Measurements from ENCODE around the gene ZNF544. TPM values are rescaled to one million over a fixed set of nuclear protein-coding genes. Genes with fewer than 3 reads are reported as not detected.
A peak's percentile ranks its signal among the peaks of the same experiment; 100 is the strongest.

Gene ZNF544
- total and polyA plus RNA-seq, 2 donors: 28.0 to 37.1 TPM

DNA sequence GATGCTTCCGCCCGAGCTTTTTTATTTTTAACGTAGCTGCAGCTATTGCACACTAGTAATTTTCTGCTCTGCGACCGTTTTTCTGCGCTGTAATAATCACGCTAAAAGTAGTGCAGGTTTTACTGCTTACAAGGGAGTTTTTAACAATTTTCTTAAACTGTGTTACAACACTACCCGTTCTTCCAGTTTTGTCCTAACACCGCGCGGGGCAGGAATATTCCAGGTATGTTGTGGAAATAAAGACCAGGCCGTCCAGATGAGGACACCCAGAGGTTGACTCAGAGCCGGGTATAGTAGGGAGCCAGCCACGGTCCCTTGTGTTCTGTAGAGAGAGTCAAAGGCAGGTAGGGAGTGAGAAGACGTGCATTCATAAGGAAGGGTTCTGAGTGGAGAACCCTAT, 24.1 kb upstream of the ZNF544 start:
- Histone ChIP-seq H3K4me1 (ENCODE audit: control insufficient read depth in 2 of 2, insufficient read depth in 2 of 2, low read length in 2 of 2) (no peaks in the 10 kb centered on the region), H3K27me3 (ENCODE audit: control insufficient read depth in 2 of 2, insufficient read depth in 1 of 2, low read length in 1 of 2) (no peaks in the 10 kb centered on the region), H3K27ac (ENCODE audit: low read depth in 1 of 2, low read length in 1 of 2) (no peak overlapping the region), H3K4me3 (ENCODE audit: low read length in 2 of 2) (no peak overlapping the region), H3K9me3 (ENCODE audit: control insufficient read depth in 2 of 2, insufficient read depth in 1 of 2, low read length in 1 of 2) (peaks cover 56 to 85% of the 10 kb centered on the region in 2 donors), H3K36me3 (ENCODE audit: control insufficient read depth in 2 of 2, insufficient read depth in 2 of 2, low read length in 1 of 2) (peaks cover 28 to 43% of the 10 kb centered on the region in 2 donors)
- WGBS: 69% methylated on average over 15 of the region's 15 CpGs
- no peak for DNase-seq (ENCODE audit: low read depth in 6 of 9, low spot score in 9 of 9)

DNA sequence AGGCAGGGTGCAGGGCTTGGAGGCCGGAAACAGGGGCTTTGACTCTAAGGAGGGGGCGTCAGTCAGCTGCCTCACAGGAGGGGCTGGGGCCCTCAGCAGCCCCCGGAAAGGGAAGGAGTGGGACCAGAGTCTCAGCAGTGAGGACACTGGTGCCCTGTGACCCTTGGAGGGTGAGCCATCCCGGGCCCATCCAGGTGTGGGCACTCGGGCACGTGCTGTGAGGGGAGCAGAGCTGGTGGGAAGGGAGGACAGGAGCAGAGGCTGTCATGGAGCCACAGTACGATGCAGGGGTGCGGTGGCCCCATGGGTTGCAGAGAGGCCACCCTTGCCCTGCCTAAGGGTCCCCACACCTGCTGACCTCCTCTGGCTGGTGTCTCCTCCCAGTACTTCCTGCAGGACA, 19.1 kb upstream of the ZNF544 start:
- no peak overlapping the region for H3K4me3 ChIP-seq (ENCODE audit: low read length in 2 of 2)
- no peak overlapping the region for H3K27ac ChIP-seq (ENCODE audit: low read depth in 1 of 2, low read length in 1 of 2)
- H3K4me1 ChIP-seq (ENCODE audit: control insufficient read depth in 2 of 2, insufficient read depth in 2 of 2, low read length in 2 of 2): no peaks in the 10 kb centered on the region
- no peaks in the 10 kb centered on the region for H3K27me3 ChIP-seq (ENCODE audit: control insufficient read depth in 2 of 2, insufficient read depth in 1 of 2, low read length in 1 of 2)
- no peak for DNase-seq (ENCODE audit: low read depth in 6 of 9, low spot score in 9 of 9)
- H3K9me3 ChIP-seq (ENCODE audit: control insufficient read depth in 2 of 2, insufficient read depth in 1 of 2, low read length in 1 of 2): peaks cover 60 to 83% of the 10 kb centered on the region in 2 donors
- 97% methylated on average over 8 of the region's 8 CpGs for WGBS
- peaks cover 62 to 71% of the 10 kb centered on the region in 2 donors for H3K36me3 ChIP-seq (ENCODE audit: control insufficient read depth in 2 of 2, insufficient read depth in 2 of 2, low read length in 1 of 2)

DNA sequence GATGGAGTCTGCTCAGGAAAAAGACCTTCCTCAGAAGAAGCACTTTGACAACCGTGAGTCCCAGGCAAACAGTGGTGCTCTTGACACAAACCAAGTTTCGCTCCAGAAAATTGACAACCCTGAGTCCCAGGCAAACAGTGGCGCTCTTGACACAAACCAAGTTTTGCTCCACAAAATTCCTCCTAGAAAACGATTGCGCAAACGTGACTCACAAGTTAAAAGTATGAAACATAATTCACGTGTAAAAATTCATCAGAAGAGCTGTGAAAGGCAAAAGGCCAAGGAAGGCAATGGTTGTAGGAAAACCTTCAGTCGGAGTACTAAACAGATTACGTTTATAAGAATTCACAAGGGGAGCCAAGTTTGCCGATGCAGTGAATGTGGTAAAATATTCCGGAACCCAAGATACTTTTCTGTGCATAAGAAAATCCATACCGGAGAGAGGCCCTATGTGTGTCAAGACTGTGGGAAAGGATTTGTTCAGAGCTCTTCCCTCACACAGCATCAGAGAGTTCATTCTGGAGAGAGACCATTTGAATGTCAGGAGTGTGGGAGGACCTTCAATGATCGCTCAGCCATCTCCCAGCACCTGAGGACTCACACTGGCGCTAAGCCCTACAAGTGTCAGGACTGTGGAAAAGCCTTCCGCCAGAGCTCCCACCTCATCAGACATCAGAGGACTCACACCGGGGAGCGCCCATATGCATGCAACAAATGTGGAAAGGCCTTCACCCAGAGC, 16.2 kb upstream of the ZNF544 start:
- peaks cover 52 to 81% of the 10 kb centered on the region in 2 donors for H3K9me3 ChIP-seq (ENCODE audit: control insufficient read depth in 2 of 2, insufficient read depth in 1 of 2, low read length in 1 of 2)
- 98% methylated on average over 17 of the region's 17 CpGs for WGBS
- no peak overlapping the region for H3K4me3 ChIP-seq (ENCODE audit: low read length in 2 of 2)

DNA sequence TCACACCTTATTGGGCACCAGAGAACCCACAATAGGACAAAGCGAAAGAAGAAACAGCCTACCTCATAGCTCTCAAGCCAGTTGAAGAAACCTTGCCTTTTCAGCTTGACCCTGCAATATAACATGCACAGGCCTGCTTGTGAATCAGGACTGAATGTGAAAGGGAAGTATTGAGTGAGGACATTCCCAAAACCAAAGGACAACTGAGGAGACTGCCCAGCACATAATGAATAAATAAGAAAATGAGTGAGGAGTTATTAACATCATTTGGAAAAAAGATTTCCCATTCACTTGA, 15.7 kb upstream of the ZNF544 start:
- Histone ChIP-seq H3K9me3 (ENCODE audit: control insufficient read depth in 2 of 2, insufficient read depth in 1 of 2, low read length in 1 of 2) (peaks cover 50 to 81% of the 10 kb centered on the region in 2 donors), H3K27me3 (ENCODE audit: control insufficient read depth in 2 of 2, insufficient read depth in 1 of 2, low read length in 1 of 2) (no peaks in the 10 kb centered on the region), H3K27ac (ENCODE audit: low read depth in 1 of 2, low read length in 1 of 2) (no peak overlapping the region), H3K4me3 (ENCODE audit: low read length in 2 of 2) (no peak overlapping the region), H3K4me1 (ENCODE audit: control insufficient read depth in 2 of 2, insufficient read depth in 2 of 2, low read length in 2 of 2) (no peaks in the 10 kb centered on the region), H3K36me3 (ENCODE audit: control insufficient read depth in 2 of 2, insufficient read depth in 2 of 2, low read length in 1 of 2) (peaks cover 46 to 54% of the 10 kb centered on the region in 2 donors)
- WGBS: 93% methylated on average over 1 of the region's 1 CpG
- DNase-seq (ENCODE audit: low read depth in 6 of 9, low spot score in 9 of 9): no peak

More for the DNA sequence above, 16.2 kb upstream of the ZNF544 start:
- Histone ChIP-seq H3K27ac (ENCODE audit: low read depth in 1 of 2, low read length in 1 of 2) (no peak overlapping the region), H3K36me3 (ENCODE audit: control insufficient read depth in 2 of 2, insufficient read depth in 2 of 2, low read length in 1 of 2) (peaks cover 51 to 59% of the 10 kb centered on the region in 2 donors), H3K27me3 (ENCODE audit: control insufficient read depth in 2 of 2, insufficient read depth in 1 of 2, low read length in 1 of 2) (no peaks in the 10 kb centered on the region), H3K4me1 (ENCODE audit: control insufficient read depth in 2 of 2, insufficient read depth in 2 of 2, low read length in 2 of 2) (no peaks in the 10 kb centered on the region)
- no peak for DNase-seq (ENCODE audit: low read depth in 6 of 9, low spot score in 9 of 9)

DNA sequence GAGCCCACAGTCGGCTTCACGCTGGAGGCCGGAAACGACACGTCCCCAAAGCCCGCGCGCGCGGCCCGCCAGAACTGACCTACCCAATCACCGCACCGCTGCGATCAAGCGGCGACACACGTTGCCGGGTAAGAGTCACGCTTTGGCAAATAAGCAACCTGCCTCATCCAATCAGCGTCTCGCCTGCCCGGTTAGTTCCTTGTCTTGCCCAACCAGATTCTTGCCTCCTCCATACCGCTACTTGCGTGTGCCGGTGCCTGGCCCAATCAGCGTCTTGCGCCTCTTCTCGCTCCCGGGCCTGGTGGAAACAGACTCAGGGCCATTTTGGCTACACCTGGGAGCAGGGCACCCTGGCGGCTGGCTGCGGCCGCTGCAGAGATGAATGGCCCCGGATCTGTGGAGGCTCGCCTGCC, 11.6 kb upstream of the ZNF544 start:
- Histone ChIP-seq H3K4me3 (ENCODE audit: low read length in 2 of 2) (no peak overlapping the region), H3K27ac (ENCODE audit: low read depth in 1 of 2, low read length in 1 of 2) (no peak overlapping the region), H3K9me3 (ENCODE audit: control insufficient read depth in 2 of 2, insufficient read depth in 1 of 2, low read length in 1 of 2) (peaks cover 27 to 61% of the 10 kb centered on the region in 2 donors), H3K27me3 (ENCODE audit: control insufficient read depth in 2 of 2, insufficient read depth in 1 of 2, low read length in 1 of 2) (no peaks in the 10 kb centered on the region), H3K36me3 (ENCODE audit: control insufficient read depth in 2 of 2, insufficient read depth in 2 of 2, low read length in 1 of 2) (peaks cover 13 to 15% of the 10 kb centered on the region in 2 donors), H3K4me1 (ENCODE audit: control insufficient read depth in 2 of 2, insufficient read depth in 2 of 2, low read length in 2 of 2) (no peaks in the 10 kb centered on the region)
- DNase-seq (ENCODE audit: low read depth in 6 of 9, low spot score in 9 of 9): no peak
- 57% methylated on average over 34 of the region's 34 CpGs for WGBS

DNA sequence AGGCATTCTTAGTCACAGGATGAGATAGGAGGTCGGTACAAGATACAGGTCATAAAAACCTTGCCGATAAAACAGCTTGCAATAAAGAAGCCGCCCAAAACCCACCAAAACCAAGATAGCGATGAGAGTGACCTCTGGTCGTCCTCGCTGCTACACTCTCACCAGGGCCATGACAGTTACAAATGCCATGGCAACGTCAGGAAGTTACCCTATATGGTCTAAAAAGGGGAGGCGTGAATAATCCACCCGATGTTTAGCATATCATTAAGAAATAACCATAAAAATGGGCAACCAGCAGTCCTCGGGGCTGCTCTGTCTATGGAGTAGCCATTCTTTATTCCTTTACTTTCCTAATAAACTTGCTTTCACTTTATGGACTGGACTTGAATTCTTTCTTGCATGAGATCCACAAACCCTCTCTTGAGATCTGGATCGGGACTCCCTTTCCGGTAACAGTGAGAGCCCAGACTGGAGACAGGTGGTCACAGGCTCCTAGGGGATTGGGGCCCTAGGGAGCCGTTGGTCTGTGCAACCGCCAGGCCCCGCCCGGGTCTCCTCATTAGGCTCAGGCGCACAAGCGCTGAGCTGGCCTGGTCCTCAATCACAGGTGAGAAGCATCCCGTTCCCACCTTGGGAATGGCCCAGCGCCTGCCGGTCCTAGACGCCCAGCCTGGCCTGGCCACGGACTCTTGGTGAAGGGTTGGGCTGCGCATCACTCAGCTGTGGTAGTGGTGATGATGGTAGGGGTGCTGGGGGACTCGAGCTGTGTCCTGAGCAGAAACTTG, 10.9 kb upstream of the ZNF544 start:
- Histone ChIP-seq H3K27me3 (ENCODE audit: control insufficient read depth in 2 of 2, insufficient read depth in 1 of 2, low read length in 1 of 2) (no peaks in the 10 kb centered on the region), H3K4me3 (ENCODE audit: low read length in 2 of 2) (no peak overlapping the region), H3K27ac (ENCODE audit: low read depth in 1 of 2, low read length in 1 of 2) (no peak overlapping the region), H3K36me3 (ENCODE audit: control insufficient read depth in 2 of 2, insufficient read depth in 2 of 2, low read length in 1 of 2) (peaks cover 6 to 8% of the 10 kb centered on the region in 2 donors), H3K4me1 (ENCODE audit: control insufficient read depth in 2 of 2, insufficient read depth in 2 of 2, low read length in 2 of 2) (no peaks in the 10 kb centered on the region), H3K9me3 (ENCODE audit: control insufficient read depth in 2 of 2, insufficient read depth in 1 of 2, low read length in 1 of 2) (peaks cover 19 to 54% of the 10 kb centered on the region in 2 donors)
- 97% methylated on average over 25 of the region's 25 CpGs for WGBS
- DNase-seq (ENCODE audit: low read depth in 6 of 9, low spot score in 9 of 9): no peak

DNA sequence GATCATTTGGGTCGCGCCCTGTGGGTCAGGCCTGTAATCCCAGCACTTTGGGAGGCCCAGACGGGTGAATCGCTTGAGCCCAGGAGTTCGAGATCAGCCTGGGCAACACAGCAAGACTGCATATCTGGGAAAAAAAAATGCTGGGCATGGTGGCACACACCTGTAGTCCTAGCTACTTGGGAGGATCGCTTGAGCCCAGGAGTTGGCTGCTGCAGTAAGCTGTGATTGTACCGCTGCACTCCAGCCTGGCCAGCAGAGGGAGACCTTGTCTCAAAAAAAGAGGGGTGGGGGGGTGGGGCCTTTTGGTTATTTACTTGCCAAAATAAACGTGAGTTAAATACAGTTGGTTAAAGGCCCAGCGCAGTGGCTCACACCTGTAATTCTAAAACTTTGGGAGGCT, 9.8 kb upstream of the ZNF544 start:
- DNase-seq (ENCODE audit: low read depth in 6 of 9, low spot score in 9 of 9): peak in 2 of 9 donors; percentile 13 to 24
- peaks cover 15 to 52% of the 10 kb centered on the region in 2 donors for H3K9me3 ChIP-seq (ENCODE audit: control insufficient read depth in 2 of 2, insufficient read depth in 1 of 2, low read length in 1 of 2)
- H3K4me1 ChIP-seq (ENCODE audit: control insufficient read depth in 2 of 2, insufficient read depth in 2 of 2, low read length in 2 of 2): no peaks in the 10 kb centered on the region
- peaks cover 0 to under 1% of the 10 kb centered on the region in 2 donors for H3K36me3 ChIP-seq (ENCODE audit: control insufficient read depth in 2 of 2, insufficient read depth in 2 of 2, low read length in 1 of 2)
- H3K4me3 ChIP-seq (ENCODE audit: low read length in 2 of 2): no peak overlapping the region
- H3K27ac ChIP-seq (ENCODE audit: low read depth in 1 of 2, low read length in 1 of 2): no peak overlapping the region
- 59% methylated on average over 9 of the region's 9 CpGs for WGBS
- no peaks in the 10 kb centered on the region for H3K27me3 ChIP-seq (ENCODE audit: control insufficient read depth in 2 of 2, insufficient read depth in 1 of 2, low read length in 1 of 2)

DNA sequence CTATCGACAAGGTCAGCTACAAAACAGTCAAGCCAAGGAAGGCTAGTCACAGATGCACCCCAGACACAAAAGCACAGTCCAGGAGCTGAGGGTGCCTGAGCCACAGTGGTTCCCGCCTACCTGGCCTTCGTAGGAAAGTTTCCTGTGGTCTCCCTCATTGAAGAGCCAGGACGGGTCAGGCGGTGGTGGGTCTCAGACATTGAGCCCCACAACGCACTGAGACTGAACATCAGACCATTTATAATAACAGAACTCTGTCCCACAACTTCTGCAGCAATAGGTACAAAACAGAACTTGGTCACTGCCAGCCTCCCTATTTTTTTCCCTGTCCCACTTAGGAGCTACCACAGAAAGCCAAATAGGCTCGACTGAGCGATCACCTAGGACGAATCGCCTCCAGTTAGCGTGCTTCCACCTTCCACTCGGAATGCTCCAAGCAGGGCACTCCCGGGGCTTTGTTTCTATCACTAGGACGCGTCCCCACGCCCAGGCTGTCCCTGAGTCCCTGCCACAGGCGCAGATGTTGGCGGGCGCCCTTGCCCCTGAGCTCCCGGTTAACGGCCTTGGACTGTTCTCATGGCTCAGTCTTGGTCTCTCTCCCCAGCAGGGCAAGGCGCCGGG, 640 bp upstream of the ZNF544 start:
- H3K36me3 ChIP-seq (ENCODE audit: control insufficient read depth in 2 of 2, insufficient read depth in 2 of 2, low read length in 1 of 2): peaks cover 21 to 30% of the 10 kb centered on the region in 2 donors
- peak overlapping the region; percentile 75 to 92 for H3K4me3 ChIP-seq (ENCODE audit: low read length in 2 of 2)
- peaks cover 7 to 16% of the 10 kb centered on the region in 2 donors for H3K4me1 ChIP-seq (ENCODE audit: control insufficient read depth in 2 of 2, insufficient read depth in 2 of 2, low read length in 2 of 2)
- H3K27me3 ChIP-seq (ENCODE audit: control insufficient read depth in 2 of 2, insufficient read depth in 1 of 2, low read length in 1 of 2): no peaks in the 10 kb centered on the region
- WGBS: 9% methylated on average over 23 of the region's 23 CpGs
- H3K9me3 ChIP-seq (ENCODE audit: control insufficient read depth in 2 of 2, insufficient read depth in 1 of 2, low read length in 1 of 2): peaks cover 4 to 42% of the 10 kb centered on the region in 2 donors
- H3K27ac ChIP-seq (ENCODE audit: low read depth in 1 of 2, low read length in 1 of 2): peak overlapping the region; percentile 67 to 78
- DNase-seq (ENCODE audit: low read depth in 6 of 9, low spot score in 9 of 9): peak in 2 of 9 donors; percentile 12 to 13

DNA sequence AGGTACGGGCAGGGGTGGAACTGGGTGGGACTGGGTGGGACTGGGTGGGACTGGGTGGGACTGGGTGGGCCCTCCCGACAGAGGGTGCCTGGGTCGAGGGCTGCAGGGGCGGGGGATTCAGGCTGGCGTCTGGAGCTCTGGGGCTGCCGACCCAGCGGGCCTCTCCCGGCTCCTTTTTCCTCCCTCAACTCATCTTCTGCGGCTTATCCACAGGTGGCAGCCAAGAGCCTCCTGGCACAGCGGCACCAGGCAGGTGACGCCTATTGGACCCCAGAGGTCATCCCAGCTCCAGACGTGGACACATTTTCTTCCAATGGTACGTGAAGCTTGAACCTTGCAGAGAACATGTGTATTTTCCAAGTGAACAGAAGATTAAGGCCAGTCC, 533 bp downstream of the ZNF544 start:
- Histone ChIP-seq H3K4me3 (ENCODE audit: low read length in 2 of 2) (peak overlapping the region; percentile 75 to 92), H3K27ac (ENCODE audit: low read depth in 1 of 2, low read length in 1 of 2) (peak overlapping the region in 1 of 2 donors; percentile 67), H3K27me3 (ENCODE audit: control insufficient read depth in 2 of 2, insufficient read depth in 1 of 2, low read length in 1 of 2) (no peaks in the 10 kb centered on the region), H3K9me3 (ENCODE audit: control insufficient read depth in 2 of 2, insufficient read depth in 1 of 2, low read length in 1 of 2) (peaks cover 4 to 43% of the 10 kb centered on the region in 2 donors), H3K36me3 (ENCODE audit: control insufficient read depth in 2 of 2, insufficient read depth in 2 of 2, low read length in 1 of 2) (peaks cover 25 to 39% of the 10 kb centered on the region in 2 donors), H3K4me1 (ENCODE audit: control insufficient read depth in 2 of 2, insufficient read depth in 2 of 2, low read length in 2 of 2) (peaks cover 7 to 16% of the 10 kb centered on the region in 2 donors)
- peak in 2 of 9 donors; percentile 25 to 33 for DNase-seq (ENCODE audit: low read depth in 6 of 9, low spot score in 9 of 9)
- WGBS: 48% methylated on average over 13 of the region's 13 CpGs
